HFFc6 (cell line): ENCODE results near the gene SIK3. TPM values are rescaled to one million over a fixed set of nuclear protein-coding genes. Genes with fewer than 3 reads are reported as not detected.

Source experiments
- DNase-seq: peaks from one replicate; pipeline ENCODE4 v3.0.0-alpha.2; 2018
- H3K27ac Mint-ChIP-seq: 2 replicates; pipeline ENCODE4 v1.8.0; 2020; ENCODE audit warnings: mild to moderate bottlenecking, mixed read lengths
- H3K27me3 Mint-ChIP-seq: 2 replicates; pipeline ENCODE4 v1.8.0; 2021; ENCODE audit warnings: mild to moderate bottlenecking, moderate library complexity, mixed read lengths; ENCODE audit not compliant: insufficient read depth
- H3K36me3 Mint-ChIP-seq: 2 replicates; pipeline ENCODE4 v1.8.0; 2021; ENCODE audit warnings: low read depth, mixed read lengths
- H3K4me1 Mint-ChIP-seq: 2 replicates; pipeline ENCODE4 v1.8.0; 2020; ENCODE audit warnings: low read depth, mixed read lengths
- H3K4me3 Mint-ChIP-seq: 2 replicates; pipeline ENCODE4 v1.8.0; 2020; ENCODE audit warnings: mild to moderate bottlenecking, moderate library complexity, mixed read lengths
- H3K9me3 Mint-ChIP-seq: 2 replicates; pipeline ENCODE4 v1.8.0; 2020; ENCODE audit warnings: mild to moderate bottlenecking, mixed read lengths
- CTCF ChIP-seq: fragments of 200-600 bp; sonication (generic); IDR thresholded peaks from 2 replicates; pipeline ENCODE4 v1.5.0; 2021; ENCODE audit warnings: antibody characterized with exemption, mild to moderate bottlenecking
- total RNA-seq, 6 experiments: library from RNA; stranded (reverse); fragmentation: NEBNext Ultra II Directional; extraction: Animal tissue kit (Norgen Biotek cat#: 25700); gene quantifications; 2 replicates in 1 of 6; 3 replicates in 5 of 6; pipeline ENCODE4 v1.2.3, GENCODE V29; 2021

Gene SIK3
- total RNA-seq, 6 experiments from 2014 or later, result 15.6 to 23.3 (median 19.9) TPM

DNA sequence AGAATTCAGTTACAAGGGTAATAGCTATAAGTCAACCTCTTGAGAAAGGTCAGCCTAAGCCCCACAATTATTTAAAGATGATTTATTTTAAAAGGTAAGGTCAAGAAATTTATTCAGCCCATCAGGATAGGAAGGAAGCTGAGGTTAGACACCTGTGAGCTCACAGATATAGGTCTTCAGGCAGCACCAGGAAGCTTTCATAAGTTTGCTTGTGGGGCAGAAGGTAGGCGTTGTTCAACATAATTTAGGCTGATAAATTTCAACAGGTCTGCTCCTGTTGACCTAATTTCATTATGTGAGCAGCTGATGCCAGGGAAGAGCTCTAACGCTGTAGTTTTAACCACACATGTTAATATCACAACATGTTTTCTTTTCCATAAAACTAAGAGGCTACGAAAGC, 142.7 kb downstream of the SIK3 start:
- H3K27ac Mint-ChIP-seq, result no peak overlapping the region
- peaks cover 6% of the 10 kb centered on the region; the same call in 1 of the 2 replicates for H3K36me3 Mint-ChIP-seq
- no peaks in the 10 kb centered on the region for H3K9me3 Mint-ChIP-seq
- peaks cover 22% of the 10 kb centered on the region for H3K4me1 Mint-ChIP-seq
- DNase-seq, result no peak
- no peak for TF ChIP-seq CTCF
- no peaks in the 10 kb centered on the region for H3K27me3 Mint-ChIP-seq
- no peak overlapping the region for H3K4me3 Mint-ChIP-seq

- no peak for TF ChIP-seq CTCF
- Mint-ChIP-seq H3K27ac (no peak overlapping the region), H3K4me3 (no peak overlapping the region), H3K4me1 (peaks cover 19% of the 10 kb centered on the region), H3K36me3 (peaks cover 15% of the 10 kb centered on the region), H3K9me3 (no peaks in the 10 kb centered on the region), H3K27me3 (no peaks in the 10 kb centered on the region)
- DNase-seq, result no peak
These were observed 144.5 kb downstream of the SIK3 start for GRCh38 chr11:116953530-116954285.

- Mint-ChIP-seq H3K27me3 (no peaks in the 10 kb centered on the region), H3K4me1 (peaks cover 17% of the 10 kb centered on the region), H3K4me3 (no peak overlapping the region), H3K27ac (no peak overlapping the region), H3K36me3 (peaks cover 20% of the 10 kb centered on the region), H3K9me3 (no peaks in the 10 kb centered on the region)
- TF ChIP-seq CTCF, result no peak
- DNase-seq, result no peak
These were observed 146.5 kb downstream of the SIK3 start for GRCh38 chr11:116951762-116952161.

- DNase-seq, result no peak
- H3K4me3 Mint-ChIP-seq, result no peak overlapping the region
- no peaks in the 10 kb centered on the region for H3K9me3 Mint-ChIP-seq
- H3K27me3 Mint-ChIP-seq, result no peaks in the 10 kb centered on the region
- H3K4me1 Mint-ChIP-seq, result peaks cover 31% of the 10 kb centered on the region
- peaks cover 23% of the 10 kb centered on the region for H3K36me3 Mint-ChIP-seq
- H3K27ac Mint-ChIP-seq, result no peak overlapping the region
- no peak for TF ChIP-seq CTCF
These were observed 148.0 kb downstream of the SIK3 start for GRCh38 chr11:116950210-116950609.

- peaks cover 31% of the 10 kb centered on the region for H3K4me1 Mint-ChIP-seq
- no peak for TF ChIP-seq CTCF
- peaks cover 28% of the 10 kb centered on the region for H3K36me3 Mint-ChIP-seq
- H3K9me3 Mint-ChIP-seq, result no peaks in the 10 kb centered on the region
- peak overlapping the region; percentile 1; the same call in 1 of the 2 replicates for H3K27ac Mint-ChIP-seq
- H3K27me3 Mint-ChIP-seq, result no peaks in the 10 kb centered on the region
- peak overlapping the region; percentile 6; the same call in 1 of the 2 replicates for H3K4me3 Mint-ChIP-seq
- DNase-seq, result no peak
These were observed 149.8 kb downstream of the SIK3 start for GRCh38 chr11:116948391-116948790.
